DMS53 treated with DMSO at 0.1 percent for 48 hours (cell line): Measurements from ENCODE around the gene RBM17.
A peak's percentile ranks its signal among the peaks of the same experiment; 100 is the strongest.
"Not testable (repeated sequence)": the region's sequence is repeated elsewhere in the genome, so short reads cannot be mapped to it uniquely, and the experiment has no call there.

Experiments used
- DNase-seq: peaks from one replicate; lab custom pipeline; 2025; ENCODE audit not compliant: unreplicated experiment; lab: John Stamatoyannopoulos, UW

The RBM17 gene

DNA sequence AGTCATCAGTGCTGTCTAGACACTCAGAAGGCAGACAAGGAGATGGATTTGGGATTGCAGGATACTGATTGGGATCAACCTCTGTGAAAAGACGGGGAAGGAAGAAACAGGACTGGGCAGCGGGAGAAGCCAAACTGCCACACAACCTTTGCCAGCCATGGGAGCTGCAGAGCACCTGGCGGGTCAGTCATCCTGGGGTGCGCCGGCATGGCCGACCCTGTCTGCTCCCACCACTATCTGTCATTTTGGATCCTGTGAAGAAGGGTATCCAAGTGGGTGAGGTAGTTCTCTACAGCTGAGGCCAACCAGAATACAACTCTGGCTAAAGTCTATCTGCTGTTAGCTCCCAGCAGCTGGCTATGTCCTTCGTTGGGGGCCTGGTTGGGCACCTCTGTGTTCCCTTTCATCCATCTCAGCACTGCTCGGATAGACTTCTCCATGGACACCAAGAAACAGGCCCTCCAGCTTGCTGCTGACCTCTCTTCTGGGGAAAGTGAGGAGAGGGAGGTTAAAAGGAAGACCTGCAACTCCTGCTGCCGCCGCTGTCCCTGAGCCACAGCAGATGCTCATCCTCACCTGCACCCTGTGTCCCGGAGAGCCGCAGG is 11.7 kb upstream of the RBM17 start:
- DNase-seq: no peak

DNA sequence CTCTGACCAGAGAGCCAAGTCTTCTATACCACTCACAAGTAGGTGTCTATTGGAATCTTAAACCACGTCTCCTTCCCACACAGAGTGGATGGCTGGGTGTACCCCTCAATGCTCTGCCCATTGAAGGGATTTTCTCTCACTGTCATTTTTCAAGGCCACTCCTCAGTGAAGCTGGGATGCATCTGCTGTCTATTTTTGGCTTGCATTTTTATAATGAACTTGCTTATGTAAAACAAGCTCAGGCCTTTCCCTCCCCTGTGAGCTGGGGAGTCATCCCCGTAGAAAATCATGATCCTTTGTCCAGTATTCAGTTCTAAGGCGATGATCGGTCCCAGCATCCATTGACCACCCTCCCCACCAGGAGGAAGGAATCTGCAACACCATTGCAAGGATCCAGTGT is 9.8 kb upstream of the RBM17 start:
- DNase-seq: no peak

DNA sequence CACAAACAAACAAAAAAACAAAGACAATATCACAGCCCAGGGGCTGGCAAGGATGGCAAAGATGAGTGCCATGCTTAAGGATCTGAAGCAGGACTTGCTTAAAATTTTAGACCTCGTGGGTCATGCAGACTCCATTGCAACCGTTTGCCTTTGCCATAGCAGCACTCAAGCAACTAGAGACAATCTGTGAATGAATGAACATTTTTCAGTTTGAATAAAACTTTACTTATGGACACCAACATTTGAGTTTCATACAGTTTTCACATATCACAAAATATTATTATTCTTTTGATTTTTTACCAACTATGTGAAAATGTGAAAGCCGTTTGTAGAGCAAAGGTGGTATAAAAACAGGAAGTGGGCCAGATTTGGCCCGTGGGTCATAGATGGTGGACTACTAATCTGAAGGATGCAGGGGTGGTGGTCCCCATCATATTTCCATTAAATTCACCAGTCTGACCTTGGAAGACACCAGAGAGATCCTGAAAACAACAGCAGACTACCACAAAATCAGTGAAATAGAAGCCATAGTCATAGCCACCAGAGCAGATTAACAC is 8.3 kb upstream of the RBM17 start:
- DNase-seq: no peak

DNA sequence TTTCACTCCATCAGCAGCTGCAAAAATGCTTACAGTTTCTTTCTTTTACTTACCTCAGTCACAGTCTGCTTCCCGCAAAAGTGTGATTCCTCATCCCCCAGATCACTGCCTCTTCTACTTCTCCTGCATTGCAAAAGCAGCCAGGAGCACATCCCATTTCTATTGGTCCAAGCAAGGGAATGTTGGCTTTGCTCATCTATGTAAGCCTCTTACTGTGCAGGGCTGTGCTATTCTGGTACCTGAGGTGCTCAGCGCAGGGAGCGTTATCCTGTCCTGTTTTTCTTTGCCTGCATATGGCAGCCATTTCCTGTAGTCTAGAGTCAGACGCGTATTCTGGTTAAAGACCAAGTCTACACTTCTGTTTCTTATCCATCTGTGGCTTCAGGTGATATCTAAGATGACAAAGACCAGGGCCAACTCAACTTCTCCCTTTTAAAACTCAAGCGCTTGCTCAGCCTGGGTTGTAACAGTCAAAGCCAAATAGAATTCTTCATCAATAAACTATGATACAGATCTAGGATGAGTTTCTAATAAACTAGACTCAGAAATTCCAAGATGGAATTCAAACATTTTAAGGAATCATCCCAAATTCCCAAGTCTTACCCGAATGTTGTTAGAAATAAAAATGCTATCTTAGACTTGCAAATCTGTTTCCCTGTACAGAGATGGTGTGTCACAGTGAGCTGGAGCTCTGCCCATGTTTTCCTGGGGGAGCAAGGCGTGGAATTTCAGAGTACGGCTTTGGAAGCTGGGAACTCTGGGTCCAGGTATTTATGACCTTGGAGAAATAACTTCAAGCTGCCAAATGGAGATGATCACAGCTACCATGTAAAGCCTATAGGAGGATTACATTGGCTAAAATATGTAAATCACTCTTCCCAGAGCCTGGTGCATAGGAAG is 6.1 kb upstream of the RBM17 start:
- DNase-seq: no peak

DNA sequence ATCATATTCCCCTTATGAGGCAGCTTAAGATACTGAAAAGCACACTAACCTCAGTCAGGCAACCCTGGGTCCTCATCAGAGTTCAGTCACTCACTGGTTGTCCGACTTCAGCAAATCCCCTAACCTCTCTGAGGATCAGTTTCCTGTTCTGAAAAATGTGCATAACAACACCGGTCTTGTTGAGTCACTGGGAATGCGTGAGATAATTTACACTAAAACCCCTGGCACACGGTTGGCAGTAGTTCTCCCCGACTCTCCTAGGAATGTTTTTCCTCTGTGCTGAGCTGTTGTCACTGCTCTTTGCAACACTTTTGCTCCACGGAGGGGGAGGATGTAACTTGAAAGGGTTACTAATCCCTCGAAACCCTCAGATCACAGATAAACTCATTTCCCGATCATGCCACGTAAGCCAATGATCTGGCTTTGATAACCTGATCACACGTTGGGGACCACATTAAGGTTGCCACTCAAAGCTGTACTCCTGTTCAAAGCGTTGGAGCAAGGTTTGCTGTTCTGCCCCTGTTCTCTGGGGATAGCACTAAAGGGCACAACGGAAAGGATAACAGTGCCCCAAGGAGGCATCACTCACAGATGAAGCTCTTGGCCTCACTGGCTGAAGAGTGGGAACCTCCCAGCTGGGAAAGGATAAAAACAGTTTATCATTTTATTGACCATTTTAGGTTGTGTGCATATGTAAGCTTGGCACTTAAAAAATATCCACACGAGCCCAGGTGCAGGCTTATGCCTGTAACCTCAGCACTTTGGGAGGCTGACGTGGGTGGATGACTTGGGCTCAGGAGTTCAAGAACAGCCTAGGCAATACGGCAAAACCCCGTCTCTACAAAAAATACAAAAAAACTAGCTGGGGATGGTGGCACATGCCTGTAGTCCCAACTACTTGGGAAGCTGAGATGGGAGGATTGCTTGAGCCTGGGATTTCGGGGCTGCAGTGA is 5.0 kb upstream of the RBM17 start:
- DNase-seq: no peak

DNA sequence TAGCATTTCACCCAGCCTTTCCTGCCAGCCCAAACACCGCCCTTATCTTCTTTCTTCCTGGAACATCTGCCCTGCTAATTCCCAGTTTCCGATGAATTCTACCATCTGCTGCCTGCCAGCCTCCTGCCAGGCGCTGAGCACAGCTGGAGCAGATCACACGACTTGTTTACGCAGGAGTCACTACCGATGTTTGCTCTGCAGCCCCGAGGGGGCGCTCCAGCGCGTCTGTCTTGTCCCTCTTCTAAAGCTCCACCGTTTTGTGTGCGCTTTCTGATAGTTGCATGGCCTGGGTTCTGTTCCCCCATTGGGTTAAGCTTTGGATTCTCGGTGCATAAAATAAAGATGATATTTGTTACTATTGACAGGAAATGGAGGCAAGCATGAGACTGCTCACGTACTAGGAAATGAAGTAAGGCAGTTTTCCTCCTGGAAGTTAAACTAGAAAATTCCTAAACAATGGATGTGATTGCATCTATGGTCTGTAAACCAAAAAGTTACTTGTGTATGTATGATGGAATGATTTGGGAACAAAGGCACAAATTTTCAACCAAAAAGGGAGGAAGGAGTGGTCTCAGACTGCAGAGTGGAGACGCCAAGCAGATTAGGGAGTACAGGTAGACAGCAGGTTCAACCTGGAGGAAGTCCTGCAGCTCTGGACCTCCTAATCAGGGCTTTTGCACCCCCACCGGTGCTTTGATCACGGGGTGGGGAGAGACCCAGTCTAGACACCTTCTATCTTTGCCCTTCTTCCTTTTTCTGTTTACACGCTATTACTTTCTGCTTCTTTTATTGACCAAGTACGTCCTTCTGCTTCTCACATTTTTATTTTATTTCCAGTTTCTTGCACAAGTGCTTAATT is 2.2 kb upstream of the RBM17 start:
- peak; percentile 98 for DNase-seq

DNA sequence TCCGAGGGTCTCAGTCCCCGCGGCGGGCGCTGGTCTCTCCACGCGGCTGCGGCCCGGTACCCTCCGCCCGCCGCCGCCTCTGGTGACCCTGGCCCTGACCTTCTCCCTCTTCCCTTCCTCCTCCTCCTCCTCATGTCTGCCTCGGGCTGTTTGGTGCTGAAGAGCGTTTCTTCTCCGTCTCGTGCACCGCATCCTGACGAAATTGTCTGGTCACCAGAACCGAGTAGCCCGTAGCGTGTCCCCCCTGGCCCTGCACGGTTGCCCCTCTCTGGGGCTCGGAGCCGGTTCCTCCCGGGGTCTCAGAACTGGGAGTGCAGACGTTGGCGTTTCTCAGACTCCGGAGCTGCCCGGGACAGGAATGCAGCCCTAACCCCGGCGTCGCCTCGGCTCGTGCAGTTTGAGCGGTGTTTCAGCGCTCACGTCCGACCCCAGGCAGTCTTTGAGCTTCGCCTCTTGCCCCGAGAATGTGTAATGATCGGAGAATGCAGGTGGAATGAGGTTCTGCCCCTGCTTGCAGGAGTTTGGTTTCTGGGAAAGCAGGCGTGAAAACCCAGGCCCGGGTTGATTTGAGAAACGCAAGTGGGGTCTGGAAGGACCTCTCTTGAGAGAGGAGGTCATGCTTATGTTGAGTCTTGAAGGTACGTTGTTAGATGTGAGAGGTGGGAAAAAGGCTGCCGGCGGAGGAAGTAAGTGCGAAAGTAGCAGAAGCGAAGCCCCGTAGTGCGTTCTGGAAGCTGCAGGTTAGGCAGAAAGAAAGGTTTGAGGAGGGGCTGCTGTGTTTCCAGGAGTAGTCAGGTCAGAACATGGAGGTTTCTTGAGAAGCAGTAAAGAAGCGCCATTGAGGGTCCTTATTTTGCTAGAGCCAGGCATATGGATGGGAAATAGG is 743 bp downstream of the RBM17 start:
- no peak for DNase-seq

DNA sequence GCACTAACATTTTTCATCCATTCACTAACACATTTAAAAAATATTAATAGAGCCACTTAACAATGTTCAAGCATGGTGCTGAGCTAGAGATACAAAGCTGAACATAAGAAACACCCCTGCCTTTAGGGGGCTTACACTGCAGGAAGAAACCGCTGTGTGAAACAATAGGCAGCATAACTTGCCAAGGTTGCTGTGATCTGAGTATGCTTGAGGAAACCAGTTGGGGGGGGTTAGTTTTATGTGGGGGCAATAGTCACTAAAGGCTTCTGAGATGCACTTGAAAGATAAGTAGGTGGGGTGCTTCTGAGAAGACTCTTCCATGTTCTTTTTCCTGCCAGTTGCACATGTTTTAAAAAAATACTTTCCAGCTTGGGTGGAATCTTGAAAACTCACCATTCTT is 2.8 kb downstream of the RBM17 start:
- DNase-seq: no peak

DNA sequence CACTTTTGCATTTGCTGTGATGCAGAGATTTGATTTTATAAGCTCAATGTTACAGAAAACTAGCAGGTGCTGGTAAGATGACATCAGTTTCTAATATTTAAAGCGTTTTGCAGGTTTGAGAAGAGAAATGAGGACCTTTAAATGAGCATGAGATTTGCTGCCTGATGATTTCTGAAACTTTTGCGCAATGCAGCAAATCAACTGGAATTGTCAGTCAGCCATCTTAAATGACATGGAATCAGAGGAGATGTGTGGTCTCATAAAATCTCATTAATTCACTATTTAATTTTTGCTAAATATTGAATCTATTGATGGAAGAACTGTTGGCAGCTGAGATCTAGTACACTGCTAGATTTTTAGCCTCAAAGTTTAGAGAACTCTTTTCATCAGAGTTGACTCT is 3.9 kb downstream of the RBM17 start:
- no peak for DNase-seq

DNA sequence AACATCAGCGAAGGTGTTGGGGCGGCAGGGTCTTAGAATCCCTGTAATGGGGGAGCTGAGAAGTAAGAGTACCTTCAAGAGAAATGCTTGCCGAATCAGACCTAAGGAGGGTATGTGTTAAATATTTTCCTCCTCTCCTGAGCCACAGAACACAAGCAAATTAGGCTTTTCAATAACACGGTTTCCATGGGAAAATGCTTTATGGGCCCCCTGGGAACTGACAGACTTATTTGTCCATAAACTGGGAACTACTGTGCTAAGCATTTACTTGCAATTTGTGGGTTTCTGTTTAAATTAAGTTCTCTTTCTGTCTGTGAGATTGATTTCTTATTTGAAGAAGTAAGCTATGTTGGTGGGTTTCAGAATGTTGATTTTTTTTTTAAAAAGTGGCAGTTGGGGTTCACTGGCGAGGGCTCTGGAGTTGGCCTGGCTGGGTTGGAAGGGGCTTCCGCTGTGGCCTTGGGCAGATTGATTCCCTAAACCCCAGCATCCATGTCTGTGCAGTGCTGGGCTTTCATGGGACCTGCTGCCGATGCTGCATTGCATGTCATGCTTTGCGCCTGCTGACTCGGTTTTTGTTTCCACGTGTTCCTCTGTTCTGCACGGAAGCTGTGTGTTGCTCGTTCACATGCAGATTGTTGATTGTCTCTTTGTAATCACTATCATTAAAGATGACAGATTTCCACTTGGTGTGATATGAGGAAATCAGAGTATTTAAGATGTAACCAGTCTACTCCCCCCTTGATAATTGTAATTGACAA is 7.2 kb downstream of the RBM17 start:
- no peak for DNase-seq

DNA sequence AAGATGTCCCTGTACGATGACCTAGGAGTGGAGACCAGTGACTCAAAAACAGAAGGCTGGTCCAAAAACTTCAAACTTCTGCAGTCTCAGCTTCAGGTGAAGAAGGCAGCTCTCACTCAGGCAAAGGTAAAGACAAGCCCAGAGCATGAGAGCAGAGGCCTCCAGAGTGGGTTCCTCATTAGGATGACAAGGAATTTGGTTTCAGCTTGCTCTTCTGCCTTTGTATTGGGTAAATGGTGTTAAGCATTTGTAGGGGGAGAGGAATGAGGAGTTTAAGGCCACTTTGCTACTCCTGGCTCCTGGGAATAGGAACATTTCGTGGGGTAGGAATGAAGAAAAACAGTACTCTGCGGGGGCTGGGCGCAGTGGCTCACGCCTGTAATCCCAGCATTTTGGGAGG is 8.2 kb downstream of the RBM17 start:
- DNase-seq: no peak

DNA sequence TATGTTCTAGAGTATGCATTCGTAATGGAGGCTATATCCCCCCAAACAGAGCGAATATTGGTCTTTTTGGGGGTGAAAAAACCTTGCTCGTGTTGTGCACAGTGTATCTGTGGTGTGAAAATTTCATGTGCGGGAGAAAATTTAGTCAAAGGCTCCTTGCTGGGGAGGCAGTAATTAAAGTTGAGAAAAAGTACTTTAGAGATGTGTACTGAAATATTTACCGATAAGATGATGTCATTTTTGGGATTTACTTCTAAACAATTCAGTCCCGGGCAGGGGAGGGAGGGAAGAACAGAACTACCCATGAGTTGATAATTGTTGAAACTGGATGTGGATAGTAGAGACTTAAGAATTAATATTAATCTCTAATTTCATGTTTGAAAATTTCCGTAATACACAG is 9.3 kb downstream of the RBM17 start:
- DNase-seq: no peak

DNA sequence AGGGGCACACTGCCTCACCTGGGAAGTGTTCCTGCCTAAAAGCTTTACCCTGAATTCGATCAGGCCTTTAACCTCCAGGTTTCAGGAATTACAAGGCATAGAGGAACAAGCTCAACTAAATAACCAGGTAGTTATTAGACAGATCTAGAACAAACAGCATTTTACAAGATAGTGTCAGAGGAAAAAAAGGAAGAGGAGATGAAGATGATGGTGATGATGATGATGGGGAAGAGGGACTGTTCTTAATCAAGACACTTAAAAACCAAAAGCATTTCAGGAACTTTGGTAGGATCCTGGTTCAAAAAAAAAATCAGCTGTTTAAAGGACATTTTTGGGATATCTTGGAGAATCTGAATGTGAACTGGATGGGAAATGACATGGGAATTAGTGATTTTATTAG is 11.5 kb downstream of the RBM17 start:
- DNase-seq: no peak

DNA sequence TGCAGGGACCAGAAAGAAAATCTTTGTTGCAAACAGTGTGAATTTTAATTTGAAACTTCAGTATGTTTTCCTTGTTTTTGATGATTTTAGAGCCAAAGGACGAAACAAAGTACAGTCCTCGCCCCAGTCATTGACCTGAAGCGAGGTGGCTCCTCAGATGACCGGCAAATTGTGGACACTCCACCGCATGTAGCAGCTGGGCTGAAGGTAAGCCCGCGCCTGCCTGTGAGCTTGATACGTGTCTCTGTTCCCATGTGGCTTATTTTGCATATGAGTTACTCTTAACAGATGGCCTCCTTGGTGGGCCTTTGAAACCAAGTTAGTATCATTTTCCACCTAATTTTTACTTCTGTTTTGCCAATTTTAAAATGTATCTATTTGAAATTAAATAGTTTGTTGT is 12.3 kb downstream of the RBM17 start:
- DNase-seq: no peak

DNA sequence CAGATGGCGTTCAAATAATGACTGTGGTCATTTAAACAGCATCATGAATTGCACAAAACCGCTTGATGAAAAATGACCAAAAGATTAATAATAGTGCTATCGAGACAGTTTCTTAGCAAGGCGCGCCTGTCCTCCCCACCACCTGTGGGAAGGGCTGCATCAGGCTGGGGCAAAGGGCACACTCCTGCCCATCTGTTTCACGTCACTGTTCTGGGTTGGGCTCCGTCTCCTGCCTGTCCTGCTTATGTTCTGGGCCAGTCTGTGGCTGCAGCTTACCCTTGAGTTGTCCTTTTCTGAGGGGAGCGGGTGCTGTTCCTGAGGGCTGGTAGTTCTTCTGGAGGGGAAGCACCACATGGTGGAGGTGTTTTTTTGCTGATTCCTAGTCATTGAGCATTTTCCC is 13.3 kb downstream of the RBM17 start:
- DNase-seq: no peak

DNA sequence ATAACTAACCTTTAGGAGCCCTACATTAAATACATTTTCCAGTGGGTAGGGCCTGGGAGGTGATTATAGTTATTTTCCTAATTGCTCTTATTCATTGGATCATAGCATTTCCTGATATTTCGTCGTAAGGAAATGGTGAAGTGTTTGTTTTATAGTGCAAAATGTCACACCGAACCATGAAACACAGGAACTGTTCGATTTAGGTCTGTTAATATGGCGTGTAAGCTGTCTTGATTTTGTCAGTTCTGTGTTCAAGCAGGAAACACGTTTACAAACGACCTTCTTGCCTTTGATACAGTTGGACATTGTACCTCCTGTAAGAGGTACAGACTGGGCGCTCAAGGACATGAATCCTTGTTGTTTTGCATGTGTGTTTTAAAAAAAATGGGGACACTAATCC is 14.8 kb downstream of the RBM17 start:
- DNase-seq: no peak

DNA sequence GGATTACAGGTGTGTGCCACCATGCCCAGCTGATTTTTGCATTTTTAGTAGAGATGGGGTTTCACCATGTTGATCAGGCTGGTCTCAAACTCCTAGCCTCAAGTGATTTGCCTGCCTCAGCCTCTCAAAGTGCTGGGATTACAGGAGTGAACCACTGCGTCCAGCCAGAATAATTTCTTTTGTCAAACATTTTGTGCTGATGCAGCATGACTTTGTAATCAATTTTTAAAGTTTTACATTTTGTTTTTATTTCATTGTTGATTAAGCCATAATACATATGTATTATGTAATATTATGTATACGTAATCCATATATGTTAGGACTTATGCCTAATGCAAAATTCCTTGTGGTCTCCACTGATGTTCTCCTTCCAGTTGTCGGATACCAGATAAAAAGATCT is 18.8 kb downstream of the RBM17 start:
- DNase-seq: not testable (repeated sequence)

DNA sequence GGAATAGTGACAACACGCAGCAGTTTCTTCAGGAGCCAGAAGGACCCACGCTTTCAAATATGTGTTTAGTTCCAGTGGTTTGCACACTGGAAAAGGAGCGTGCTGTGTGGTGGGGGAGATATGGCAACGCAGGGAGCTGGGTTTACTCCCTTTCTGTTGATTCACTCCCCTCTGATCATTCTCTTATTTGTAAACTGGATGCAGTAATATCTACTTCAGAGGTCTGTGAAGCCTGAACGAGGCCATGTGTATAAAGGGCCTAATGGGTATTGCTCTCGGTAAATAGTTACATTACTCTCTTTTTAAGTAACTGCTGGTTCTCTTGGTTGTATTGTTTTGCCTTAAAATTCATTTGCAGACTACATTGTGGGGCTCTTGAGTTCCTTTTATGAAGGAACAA is 19.2 kb downstream of the RBM17 start:
- DNase-seq: no peak
